GM19099 (cell line): ENCODE results near the gene ASTN2.

ENCODE experiments used
- POLR2A ChIP-seq: IDR thresholded peaks from 3 replicates; pipeline ENCODE4 v1.6.1; 2011; ENCODE audit warnings: low read depth; ENCODE audit not compliant: insufficient read length; ENCODE audit errors: extremely low read depth

Gene ASTN2

DNA sequence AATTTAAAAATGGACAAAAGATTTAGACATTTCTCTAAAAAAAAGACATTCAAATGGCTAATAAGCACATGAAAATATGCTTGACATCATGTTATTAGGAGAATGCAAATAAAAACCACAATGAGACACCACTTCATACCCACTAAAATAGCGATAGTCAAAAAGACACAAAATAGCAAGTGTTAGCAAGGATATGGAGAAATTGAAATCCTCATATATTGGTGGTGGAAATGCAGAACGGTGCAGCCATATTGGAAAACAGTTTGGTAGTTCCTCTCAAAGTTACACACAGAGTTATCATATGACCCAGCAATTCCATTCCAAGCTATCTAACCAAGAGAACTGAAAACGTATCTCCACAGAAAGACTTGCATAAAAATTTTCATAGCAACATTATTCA is 955.3 kb downstream of the ASTN2 start:
- no peak for TF ChIP-seq POLR2A

DNA sequence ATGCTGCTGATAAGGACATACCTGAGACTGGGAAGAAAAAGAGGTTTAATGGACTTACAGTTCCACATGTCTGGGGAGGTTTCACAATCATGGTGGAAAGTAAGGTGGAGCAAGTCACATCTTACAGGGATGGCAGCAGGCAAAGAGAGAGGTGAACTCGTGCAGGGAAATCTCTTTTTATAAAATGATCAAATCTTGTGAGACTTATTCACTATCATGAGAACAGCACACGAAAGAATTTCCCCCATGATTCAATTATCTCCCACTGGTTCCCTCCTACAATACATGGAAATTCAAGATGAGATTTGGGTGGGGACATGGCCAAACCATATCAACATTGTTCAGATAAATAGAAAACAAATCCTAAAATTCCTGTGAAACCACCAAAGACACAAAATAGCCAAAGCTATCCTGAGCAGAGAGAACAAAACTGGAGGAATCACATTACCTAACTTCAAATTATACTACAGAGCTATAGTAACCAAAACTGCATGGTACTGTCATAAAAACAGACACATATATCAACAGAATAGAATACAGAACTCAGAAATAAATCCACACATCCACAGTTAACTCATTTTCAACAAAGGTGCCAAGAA is 958.3 kb downstream of the ASTN2 start:
- no peak for TF ChIP-seq POLR2A

DNA sequence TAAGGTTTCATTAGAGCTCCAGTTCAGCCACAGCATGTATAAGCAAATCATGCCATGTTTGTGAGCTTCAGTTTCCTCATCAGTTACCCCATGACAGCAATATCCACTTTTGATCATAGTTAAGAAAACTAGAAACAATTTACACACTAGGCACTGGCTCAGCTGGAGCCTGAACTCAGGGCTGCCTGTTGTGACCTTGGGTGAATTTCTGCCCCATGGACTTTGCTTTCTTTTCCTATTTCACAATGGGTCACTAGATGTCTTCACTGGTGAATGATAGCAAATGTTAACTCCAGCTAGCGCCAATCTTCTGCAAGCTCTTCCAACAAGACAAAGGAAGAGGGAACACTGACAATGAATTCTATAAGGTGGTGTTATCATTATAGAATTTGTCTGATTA is 961.1 kb downstream of the ASTN2 start:
- TF ChIP-seq POLR2A: no peak

DNA sequence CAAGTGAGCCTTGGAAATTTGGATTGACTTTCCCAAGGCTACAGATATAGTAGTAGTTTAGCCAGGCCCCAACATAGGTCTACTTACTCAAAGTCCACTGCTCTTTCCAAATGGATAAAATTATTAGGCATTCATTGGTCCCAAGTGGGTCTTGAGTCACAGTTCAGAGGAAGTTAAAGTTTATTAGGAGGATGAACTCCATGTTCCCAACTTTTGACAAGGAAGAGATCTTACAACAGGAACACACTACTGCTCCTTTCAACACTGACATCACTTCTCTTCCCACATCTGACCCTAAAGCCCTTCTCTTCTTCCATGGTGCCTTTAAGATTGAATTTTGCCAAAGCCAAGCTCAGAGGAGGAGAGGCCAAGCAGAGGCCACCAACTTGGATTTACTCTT is 962.2 kb downstream of the ASTN2 start:
- TF ChIP-seq POLR2A: no peak

DNA sequence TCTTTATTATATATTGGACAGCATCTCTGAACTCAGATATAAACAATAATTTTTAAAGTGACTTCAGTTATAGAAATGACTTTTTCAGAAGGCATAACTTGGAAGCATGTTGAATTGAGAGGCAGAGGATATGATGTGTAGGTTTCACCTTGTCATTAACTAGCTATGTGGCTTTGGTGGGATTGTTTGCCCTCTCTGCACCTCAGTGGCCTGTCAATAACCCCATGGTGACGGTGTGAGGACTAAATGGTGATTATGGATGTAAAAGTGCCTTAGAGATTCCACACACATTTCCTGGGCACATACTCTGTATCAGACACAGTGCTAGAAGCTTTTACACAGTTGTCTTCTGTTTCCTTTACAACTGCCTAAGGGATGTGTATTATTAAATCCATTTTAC is 962.6 kb downstream of the ASTN2 start:
- TF ChIP-seq POLR2A: no peak

DNA sequence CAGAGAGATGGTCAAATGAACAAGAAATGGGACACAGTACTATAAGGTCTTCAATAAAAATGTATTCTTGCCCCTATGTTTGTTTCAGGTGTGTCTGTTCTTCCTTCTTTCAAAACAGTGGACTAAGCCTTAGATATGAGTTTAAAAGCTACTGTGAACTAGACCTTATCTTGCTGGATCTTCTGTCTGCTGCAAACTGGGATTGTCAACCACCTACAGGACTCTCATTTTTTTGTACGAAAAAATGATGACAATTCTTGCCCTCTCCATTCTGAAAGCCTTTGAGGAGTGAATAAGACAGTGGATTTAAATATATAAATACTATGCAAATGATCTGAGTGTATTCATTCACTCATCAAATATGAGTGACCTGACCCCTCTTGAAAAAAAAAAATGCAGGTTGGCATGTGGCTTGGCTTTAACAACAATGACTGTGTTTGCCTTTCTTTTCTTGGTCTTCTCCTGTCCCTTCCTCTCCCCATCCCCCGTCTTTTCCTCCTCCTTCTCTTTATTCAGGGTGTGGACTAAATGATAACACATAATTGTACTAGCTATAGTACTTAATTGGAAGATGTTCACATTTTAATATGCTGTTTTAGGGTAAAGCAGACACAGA is 963.2 kb downstream of the ASTN2 start:
- no peak for TF ChIP-seq POLR2A

DNA sequence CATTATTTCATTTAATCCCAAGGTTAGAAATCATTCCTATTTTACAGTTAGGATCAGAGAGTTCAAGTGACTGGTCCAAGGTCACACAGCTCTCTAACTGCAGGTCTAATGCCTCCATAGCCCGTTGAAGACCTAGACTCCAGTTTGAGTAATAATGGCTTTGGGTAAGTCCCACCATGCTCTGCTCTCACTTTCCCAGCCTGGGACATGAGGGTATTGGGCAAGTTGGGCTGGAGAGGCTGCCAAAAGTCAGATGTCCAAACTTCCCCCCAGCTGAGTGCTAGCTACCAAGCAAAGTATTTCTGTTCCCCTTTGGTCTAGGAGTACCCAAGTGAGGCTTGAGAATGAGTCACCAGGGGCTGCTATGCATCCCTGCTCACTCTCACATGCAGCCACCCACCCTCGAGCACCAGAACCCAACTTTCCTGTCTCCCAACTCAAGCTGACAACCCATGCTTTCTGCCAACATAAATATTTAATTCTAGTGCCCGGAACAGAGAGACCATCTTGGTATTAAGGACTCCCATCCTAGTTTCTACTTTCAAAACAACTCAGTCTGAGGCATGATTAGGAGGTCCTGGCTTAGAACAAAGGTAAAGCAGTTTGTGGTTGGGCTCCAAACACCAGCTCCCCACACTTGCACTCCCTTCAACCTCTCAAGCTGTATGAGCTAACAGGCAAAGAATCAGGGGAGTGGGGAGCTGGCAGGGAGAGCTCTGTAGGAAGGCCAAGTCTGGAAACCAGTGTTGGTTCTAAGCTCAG is 964.3 kb downstream of the ASTN2 start:
- no peak for TF ChIP-seq POLR2A

DNA sequence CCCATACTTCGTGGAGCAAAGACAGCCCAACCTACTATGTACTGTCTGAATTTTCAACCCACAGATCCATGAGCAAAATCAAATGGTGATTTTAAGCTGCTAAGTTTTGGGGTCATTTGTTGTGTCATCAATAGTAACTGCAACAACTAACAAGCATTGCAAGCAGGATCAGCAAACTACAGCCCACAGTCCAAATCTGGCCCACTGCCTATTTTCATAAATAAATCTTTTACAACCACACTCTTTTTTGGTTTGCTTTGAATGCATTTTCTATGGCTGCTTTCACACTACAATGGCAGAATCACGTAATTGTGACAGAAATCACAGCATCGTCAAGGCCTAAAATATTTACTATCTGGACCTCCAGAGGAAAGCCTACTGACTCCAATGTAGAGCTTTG is 964.9 kb downstream of the ASTN2 start:
- no peak for TF ChIP-seq POLR2A

DNA sequence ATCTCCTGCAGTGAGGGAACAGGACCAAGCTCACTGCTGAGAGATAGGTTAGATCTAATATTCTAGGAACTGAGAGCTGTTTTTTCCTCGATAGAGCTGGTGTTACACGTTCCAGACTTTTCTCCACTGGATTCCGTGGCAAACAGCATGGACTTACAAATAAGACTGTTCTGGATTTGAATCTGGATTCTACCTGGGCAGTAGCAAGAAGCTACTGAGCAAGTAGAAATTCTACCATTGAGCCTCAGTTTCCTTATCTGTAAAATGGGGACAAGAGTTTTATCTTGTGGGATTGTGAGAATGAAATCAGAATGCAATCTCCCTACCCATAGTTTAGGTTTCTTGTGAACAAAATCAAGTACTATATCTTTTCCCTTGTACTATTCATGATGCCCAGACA is 966.4 kb downstream of the ASTN2 start:
- no peak for TF ChIP-seq POLR2A

DNA sequence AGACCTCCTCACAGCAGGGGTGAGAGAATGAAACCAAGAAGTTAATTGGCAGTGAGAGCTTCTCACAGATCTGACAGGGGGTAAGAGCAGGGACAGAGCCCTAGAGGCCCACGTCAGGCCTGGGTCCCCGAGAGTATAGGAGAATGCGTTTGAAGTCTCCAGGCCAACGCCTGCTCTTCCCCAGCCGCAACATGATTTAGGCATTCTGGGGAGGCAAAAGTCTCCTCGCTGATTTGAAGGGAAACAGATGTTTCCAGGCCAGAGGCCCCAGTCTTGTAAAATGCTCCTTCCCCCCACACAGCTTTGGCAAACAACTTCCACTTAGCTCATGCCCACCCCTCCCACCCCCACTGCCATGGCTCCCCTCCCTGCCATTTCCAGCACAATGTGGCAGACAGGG is 966.9 kb downstream of the ASTN2 start:
- TF ChIP-seq POLR2A: no peak

DNA sequence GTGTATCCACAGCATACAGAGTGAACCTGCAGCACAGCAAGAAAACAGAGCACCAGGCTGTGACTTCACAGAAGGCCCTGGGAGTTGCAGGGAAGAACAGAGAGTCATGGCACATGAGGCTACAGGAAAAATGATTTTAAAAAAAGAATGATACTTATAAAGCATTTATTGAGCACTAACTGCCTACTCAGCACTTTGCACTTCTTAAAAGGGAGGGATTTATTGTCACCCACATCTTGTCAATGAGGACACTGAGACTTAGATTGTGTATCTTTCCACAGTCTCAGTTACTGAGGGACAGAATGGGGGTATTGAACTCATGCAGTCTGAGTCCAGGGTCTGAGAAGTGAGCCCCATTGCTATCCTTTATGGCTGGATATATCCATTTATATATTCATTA is 972.3 kb downstream of the ASTN2 start:
- TF ChIP-seq POLR2A: no peak

DNA sequence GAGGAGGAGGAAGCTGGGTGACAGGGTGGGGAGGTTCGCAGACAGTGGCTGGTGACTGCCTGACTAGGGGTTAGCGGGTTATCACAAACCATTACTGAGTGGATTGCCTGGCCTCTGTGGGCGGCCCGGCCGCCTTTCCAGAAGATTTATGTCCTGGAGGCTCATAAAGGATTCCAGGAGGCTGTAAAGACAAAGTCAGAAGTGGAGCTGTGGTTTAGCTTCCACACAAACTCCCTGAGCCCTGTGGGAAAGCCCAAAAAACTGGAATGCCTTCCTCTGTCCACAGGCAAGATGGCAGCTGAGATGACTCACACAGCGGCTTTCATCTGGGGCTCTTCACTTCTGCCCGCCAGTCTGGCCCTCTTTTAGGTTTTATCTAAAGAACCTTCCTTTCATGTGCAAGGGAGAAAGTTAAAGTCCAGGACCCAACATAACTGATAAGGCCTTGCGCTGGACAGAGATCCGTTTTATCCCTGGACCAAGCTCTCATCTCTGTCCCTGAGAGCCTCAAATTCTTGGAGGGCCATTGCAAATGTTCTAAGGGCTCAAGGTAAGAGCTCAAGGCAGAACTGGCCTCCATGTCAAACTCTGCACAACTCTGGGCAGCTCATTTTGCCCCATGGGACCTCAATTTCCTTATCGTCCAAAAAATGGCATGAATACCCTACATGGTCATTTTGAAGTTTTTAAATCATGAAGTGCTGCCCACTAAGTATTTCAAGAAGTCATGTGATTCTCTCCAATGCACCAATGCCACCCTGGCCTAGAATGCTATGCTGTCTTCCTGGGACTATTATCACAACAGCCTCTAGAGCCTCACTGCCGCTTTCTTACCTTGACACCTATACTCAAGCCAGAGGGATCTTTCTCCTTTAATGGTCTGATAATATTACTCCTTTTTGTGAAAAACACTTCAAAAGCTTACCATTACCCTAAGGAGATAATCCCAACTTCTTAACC is 977.2 kb downstream of the ASTN2 start:
- TF ChIP-seq POLR2A: no peak

DNA sequence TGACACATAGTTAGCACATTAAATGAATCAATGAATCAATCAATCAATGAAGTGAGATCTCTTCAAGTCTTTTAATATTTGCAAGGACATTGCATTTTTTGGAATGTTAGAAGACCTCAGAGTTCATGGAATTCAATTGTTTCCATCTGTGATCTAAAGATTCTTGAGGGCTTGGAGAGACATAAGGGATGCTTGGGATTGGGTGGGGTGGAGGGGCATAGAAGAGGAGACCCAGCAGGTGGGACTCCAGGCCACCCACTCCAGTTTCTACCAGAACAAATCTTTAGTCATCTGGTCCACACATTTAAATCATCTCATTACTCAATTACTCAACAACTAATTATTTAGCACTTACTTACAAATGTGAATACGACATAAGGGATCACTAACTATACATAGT is 978.7 kb downstream of the ASTN2 start:
- TF ChIP-seq POLR2A: no peak

DNA sequence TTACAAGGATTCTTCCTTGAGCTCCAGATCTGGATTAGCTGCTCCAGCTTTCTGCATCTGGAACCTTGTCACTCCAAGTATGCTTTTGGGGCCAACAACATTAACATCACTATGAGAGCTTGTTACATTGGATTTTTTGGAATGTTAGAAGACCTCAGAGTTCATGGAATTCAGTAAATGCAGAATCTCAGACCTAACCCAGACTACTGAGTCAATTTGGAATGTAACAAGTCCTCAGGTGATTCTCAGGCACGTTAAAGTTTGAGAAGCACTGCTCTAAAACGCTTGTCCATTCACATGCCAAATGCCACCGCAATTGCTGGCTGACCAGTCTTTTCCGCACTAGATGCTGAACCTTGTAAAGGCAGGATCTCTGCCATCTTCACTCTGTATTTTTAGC is 979.2 kb downstream of the ASTN2 start:
- no peak for TF ChIP-seq POLR2A

DNA sequence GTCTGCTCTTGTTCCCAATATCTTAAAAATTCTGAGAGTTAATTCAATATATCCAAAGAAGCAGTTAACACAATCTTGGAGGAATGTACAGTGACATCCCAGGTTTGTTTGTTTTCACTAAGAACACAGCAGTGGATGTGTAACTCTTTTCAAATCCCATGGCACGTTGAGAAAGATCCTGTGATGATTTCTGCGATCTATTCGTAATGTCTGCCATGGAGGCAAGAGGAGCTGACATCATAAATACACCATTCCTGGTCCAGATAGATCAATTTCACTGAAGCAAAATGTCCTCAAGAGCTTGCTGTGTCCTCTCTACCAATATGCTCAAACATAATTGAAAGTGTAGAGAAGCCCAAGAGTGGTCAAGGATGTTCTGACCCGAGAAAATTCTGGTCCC is 980.5 kb downstream of the ASTN2 start:
- TF ChIP-seq POLR2A: no peak

DNA sequence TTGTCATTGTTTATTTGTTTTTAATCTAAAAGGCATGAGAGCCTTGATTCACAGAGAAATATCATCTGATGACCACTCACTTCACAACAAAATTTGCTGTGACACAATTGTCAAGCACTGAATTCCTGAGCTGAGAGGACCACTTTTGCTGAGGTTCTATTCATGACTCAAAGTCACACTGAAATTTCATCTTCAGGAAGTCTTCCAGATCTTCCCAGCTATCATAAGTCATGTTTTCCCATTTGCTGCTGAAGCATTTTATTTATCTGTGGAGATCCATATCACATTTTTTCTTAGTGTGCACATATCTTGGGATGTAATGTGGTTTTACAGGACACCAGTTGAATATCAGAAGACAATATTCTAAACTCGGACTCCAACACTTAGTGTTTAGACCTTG is 982.8 kb downstream of the ASTN2 start:
- no peak for TF ChIP-seq POLR2A

DNA sequence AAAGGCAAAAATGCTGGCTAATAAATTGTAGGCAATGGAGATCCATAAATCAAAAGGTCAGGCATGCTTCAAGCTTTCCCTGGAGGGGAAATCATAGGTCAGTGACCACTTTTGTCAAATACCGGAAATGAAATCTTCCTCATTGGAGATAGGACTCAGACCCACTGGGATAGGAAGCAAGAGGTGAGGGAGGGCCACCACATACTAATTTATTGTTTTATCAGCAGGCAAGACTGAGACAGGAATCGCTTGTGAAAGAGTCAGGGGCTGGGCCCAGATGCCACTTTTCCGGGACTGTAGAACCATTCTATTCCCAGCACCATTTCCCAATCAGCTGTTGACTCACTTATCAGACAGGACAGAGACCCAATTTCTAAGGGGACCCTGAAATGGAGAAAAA is 984.0 kb downstream of the ASTN2 start:
- TF ChIP-seq POLR2A: no peak
